Hepatic stellate cell (primary cell): ENCODE results near the gene ATAD2B.

Experiments used
- DNase-seq: peaks from one replicate; pipeline ENCODE4 v3.0.0; 2011; ENCODE audit warnings: low spot score

ATAD2B gene

GRCh38 chr2:23912054-23912453 is 14.9 kb downstream of the ATAD2B start:
- DNase-seq = no peak

GRCh38 chr2:23905155-23905554 is 21.8 kb downstream of the ATAD2B start:
- no peak for DNase-seq

DNA sequence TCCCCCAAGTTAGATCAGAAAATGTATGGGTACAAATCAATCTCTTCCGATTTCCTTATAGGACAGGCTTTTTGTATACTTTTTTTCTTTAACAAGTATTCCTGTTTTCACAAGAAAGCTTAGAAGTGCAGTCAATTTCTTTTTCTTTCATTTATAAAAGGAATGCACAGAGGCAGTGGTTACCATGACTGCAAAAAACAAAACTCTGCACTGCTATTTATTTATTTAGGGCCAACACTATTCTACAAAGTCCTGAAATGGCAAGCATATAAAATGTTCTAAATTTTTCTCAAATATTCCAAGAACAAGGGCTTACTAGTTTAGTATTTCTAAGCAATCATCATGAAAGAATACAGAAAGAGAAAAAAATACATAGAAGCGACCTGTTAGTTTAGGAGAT is 22.2 kb downstream of the ATAD2B start:
- DNase-seq = peak; percentile 40

- DNase-seq = no peak
Observed at GRCh38 chr2:23904215-23904614, 22.7 kb downstream of the ATAD2B start.

GRCh38 chr2:23903034-23903433 is 23.9 kb downstream of the ATAD2B start:
- no peak for DNase-seq

DNA sequence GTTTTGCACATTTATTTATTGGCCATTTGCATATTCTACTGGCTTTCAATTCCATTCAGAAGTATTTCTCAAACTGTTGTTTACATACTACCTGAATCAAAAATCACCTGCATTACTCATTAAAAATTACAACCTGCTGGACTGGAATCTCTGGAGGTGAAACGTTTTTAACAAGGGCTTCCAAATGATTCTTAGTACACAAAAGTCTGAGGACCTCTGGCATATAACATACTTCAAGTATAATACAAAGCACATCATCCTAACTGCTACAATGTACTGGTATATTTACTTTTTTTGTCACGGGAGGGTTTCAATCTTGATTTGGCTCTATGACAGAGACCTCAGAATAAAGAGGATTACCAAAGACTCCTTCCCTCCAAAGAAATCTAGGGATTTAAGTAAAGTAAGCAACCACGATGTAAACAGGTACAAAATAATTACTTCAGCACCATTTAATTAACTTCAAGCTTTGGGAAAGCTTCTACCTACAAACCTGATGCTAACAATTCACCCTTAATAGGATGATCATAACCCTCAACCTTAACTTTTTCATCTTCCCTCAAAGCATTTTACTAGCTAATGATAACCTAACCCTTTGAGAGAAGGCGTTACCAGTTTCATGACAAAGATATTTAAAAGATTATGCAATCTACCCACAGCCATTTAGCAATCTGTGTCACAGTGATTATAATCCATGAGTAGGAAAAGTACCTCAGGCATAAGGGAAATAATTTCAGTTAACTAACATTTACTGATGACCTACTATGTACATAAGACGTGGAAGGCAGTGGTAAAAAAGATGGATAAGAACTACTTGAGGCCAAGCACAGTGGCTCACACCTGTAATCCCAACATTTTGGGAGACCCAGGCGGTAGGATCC is 24.7 kb downstream of the ATAD2B start:
- no peak for DNase-seq

DNA sequence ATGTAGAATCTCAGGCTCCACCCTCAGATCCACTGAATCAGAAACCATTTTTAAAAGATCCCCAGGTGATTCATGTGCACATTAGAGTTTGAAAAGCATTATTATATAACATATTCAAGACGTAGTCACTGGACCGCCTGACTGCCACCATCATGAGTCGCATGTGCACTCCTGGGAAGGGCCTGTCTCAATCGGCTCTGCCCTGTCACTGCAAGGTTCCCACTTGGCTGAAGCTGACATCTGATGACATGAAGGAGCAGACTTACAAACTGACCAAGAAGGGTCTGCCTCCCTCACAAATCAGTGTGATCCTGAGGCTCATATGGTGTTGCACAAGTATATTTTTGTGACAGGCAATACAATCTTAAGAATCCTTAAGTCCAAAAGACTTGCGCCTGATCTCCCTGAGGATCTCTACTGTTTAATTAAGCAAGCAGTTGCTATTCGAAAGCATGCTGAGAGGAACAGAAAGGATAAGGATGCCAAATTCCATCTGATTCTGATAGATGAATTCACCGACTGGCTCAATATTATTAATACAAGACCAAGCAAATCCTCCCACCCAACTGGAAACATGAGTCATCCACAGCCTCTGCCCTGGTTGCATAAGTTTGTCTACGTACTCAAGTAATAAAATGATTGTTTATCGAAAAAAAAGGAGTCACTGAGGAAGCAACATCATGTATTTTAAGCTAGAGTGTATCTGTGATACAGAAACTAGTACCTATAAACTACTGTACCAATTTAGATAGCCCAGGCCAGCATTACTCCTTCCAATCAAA is 26.2 kb downstream of the ATAD2B start:
- DNase-seq = peak; percentile 31

- DNase-seq = no peak
Observed at GRCh38 chr2:23900133-23900532, 26.8 kb downstream of the ATAD2B start.

- DNase-seq = no peak
Observed at GRCh38 chr2:23871206-23871605, 55.7 kb downstream of the ATAD2B start.

DNA sequence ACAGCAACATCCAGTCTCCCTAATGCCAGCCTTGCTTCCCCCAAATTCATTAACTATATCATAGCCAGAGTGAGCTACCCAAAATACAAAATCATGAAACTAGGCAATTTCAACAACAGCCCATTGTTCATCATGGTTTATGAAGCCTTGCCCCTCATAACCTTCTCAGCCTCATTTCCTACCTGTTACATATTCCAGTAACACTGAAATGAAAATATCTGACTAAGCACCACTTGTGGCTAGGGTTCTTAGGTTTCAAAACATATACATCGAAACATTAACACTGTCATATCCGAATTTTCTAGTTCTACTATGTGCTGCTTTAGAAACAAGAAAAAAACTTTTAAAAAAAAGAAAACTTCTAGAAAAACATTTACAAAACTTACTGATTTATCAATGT is 59.5 kb downstream of the ATAD2B start:
- DNase-seq = no peak

GRCh38 chr2:23862716-23863426 is 64.1 kb downstream of the ATAD2B start:
- DNase-seq = no peak

DNA sequence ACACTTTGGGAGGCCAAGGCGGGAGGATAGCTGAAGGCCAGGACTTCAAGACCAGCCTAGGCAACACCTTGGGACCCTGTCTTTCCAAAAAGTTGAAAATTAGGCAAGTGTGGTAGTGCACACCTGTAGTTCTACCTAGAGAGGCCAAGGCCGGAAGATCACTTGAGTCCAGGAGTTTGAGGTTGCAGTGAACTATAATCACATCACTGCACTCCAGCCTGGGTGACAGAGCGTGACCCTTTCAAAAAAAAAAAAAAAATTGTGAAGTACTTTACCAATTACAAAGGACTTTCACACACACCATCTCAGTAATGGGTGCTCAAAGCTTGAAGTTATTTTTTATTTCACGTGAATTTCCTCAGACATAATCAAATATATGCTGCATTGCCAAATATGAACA is 65.0 kb downstream of the ATAD2B start:
- no peak for DNase-seq

GRCh38 chr2:23859983-23860382 is 66.9 kb downstream of the ATAD2B start:
- no peak for DNase-seq

DNA sequence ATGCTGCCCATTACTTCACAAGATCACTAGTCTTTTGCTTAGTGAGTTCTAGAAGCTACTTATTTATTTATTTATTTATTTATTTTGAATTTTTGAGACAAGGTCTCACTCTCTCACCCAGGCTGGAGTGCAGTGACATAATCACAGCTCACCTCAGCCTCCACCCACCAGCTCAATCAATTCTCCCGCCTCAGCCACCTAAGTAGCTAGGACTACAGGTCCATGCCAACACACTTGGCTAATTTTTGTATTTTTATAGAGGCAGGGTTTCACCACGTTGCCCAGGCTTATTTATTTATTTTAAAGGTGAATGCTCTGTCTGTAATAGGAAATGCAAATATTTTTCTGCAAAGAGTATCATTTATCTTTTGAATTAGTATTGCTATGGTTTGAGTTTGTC is 67.7 kb downstream of the ATAD2B start:
- DNase-seq = no peak

DNA sequence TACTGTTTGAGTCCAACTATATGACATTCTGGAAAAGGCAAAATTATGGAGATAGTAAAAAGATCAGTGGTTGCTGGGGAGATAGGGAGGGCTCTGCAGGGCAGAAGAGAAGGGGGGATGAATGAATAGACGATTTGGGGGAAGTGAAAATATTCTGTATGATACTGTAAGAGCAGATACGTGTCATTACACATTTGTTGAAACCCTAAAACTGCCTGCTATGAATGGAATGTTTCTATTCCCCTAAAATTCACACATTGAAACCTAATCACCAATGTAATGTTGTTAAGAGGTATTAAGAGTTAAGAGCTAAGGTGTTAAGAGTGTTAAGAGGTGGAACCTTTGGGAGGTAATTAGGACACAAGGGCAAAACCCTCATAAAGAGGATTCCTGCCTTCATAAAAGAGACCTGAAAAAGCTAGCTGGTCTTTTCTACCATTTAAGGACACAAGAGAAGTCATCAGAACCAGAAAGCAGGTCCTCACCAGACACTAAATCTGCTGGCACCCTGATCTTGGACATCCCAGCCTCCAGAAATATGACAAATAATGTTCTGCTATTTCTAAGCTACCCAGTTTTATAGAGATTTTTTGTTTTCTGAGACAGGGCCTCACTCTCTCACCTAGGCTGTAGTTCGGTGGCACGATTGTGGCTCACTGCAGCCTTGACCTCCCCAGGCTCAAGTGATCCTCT is 76.2 kb downstream of the ATAD2B start:
- no peak for DNase-seq

GRCh38 chr2:23844905-23845304 is 82.0 kb downstream of the ATAD2B start:
- DNase-seq = no peak

DNA sequence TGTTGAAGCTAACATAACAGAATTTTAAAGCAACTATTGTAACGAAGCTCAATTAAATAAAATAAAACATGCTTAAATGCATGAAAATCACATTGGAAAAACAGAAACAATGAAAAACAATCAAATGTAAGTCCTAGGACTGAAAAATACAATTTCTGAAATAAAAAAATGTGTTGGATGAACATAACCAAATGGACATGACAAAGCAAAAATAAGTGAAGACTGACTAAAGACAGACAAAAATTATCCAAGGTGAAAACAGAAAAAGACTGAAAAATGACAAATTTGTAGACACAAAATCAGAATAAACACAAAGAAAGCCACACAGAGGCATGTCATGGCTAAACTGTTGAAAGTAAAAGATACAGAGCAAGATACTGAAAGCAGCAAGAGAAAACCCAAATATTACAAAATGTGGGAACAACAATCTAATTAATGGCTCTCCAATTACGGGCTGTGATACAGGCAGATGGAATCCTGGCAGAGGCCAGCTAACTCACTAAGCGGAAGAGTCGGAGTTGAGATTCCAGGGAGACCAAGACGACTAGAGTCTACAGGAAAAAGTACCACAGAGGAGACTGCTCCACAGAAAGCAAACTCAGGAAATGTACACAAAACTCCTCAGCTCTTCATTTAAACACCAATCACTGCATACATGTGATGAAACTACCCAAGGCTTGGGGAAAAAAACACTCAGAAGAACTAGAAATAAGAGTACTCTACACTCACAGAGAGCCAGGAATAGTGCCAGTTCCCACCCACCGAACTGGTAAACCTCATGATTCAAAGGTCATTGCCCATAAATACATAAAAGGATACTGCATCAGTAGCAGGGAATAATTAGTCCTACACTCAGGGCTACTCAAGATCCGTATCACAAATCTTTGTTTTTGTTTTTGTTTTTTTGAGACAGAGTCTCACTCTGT is 83.6 kb downstream of the ATAD2B start:
- DNase-seq = no peak

- no peak for DNase-seq
Observed at GRCh38 chr2:23839919-23840578, 86.9 kb downstream of the ATAD2B start.

DNA sequence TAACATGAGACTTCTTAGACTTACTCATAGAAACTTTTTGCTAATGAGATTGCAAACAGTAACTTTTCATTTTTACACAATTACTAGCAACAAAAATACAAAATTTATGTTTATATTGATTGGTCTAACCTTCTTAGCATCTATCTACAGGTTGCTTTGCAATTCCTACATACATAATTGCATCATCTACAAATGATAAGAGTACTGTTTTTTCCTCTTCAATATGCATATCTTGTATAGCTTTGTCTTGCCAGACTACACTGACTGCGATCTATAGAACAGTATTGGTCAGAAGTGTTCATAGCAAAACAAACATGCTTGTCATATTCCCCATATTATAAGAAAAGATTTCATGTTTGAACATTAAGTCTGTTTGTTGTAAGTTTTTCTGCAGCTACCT is 87.9 kb downstream of the ATAD2B start:
- DNase-seq = no peak

GRCh38 chr2:23838581-23838980 is 88.3 kb downstream of the ATAD2B start:
- no peak for DNase-seq
